ENCODE measurements around the gene HIGD2A. TPM values are rescaled to one million over a fixed set of nuclear protein-coding genes. Genes with fewer than 3 reads are reported as not detected.

The HIGD2A gene
- total RNA-seq, 1 donor from 2014 or later, result 103 TPM

- TF ChIP-seq, protein P1, sequence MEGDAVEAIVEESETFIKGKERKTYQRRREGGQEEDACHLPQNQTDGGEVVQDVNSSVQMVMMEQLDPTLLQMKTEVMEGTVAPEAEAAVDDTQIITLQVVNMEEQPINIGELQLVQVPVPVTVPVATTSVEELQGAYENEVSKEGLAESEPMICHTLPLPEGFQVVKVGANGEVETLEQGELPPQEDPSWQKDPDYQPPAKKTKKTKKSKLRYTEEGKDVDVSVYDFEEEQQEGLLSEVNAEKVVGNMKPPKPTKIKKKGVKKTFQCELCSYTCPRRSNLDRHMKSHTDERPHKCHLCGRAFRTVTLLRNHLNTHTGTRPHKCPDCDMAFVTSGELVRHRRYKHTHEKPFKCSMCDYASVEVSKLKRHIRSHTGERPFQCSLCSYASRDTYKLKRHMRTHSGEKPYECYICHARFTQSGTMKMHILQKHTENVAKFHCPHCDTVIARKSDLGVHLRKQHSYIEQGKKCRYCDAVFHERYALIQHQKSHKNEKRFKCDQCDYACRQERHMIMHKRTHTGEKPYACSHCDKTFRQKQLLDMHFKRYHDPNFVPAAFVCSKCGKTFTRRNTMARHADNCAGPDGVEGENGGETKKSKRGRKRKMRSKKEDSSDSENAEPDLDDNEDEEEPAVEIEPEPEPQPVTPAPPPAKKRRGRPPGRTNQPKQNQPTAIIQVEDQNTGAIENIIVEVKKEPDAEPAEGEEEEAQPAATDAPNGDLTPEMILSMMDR (IDR thresholded peaks at IDR 0.05; ENCODE audit: insufficient read depth, low read depth, low read length), result no peak
- no peak for TF ChIP-seq EZH2 (IDR thresholded peaks at IDR 0.05; ENCODE audit: insufficient read depth, low read length)
- H3K4me3 ChIP-seq (ENCODE audit: insufficient read depth, low read depth, low read length), result no peak overlapping the region
- H4K20me1 ChIP-seq (ENCODE audit: insufficient read depth, low read length), result no peaks in the 10 kb centered on the region
- no peak for DNase-seq (ENCODE audit: low read depth)
- H2AFZ ChIP-seq (ENCODE audit: low read depth, low read length), result no peak overlapping the region
- H3K79me2 ChIP-seq (ENCODE audit: insufficient read depth, low read length), result peaks cover 5% of the 10 kb centered on the region
- no peaks in the 10 kb centered on the region for H3K27me3 ChIP-seq (ENCODE audit: insufficient read depth, low read length)
- Mint-ChIP-seq H3K27me3 (ENCODE audit: low read depth, unreplicated experiment) (no peaks in the 10 kb centered on the region), H3K36me3 (ENCODE audit: low read depth, unreplicated experiment) (peaks cover 9% of the 10 kb centered on the region), H3K4me3 (ENCODE audit: unreplicated experiment) (peak overlapping the region; percentile 60), H3K27ac (ENCODE audit: unreplicated experiment) (peak overlapping the region; percentile 69), H3K4me1 (ENCODE audit: low read depth, unreplicated experiment) (peaks cover 9% of the 10 kb centered on the region), H3K9me3 (ENCODE audit: unreplicated experiment) (no peaks in the 10 kb centered on the region)
- H3K27ac ChIP-seq (ENCODE audit: low read depth, low read length), result no peak overlapping the region
- H3K9me3 ChIP-seq (ENCODE audit: insufficient read depth, low read depth, low read length), result no peaks in the 10 kb centered on the region
- H3K4me2 ChIP-seq (ENCODE audit: low read length), result no peak overlapping the region
- no peak for FAIRE-seq
- H3K4me1 ChIP-seq (ENCODE audit: insufficient read depth, low read length), result no peaks in the 10 kb centered on the region
- peaks cover 4% of the 10 kb centered on the region for H3K36me3 ChIP-seq (ENCODE audit: insufficient read depth, low read length)
- H3K9ac ChIP-seq (ENCODE audit: low read length), result no peak overlapping the region
Observed at GRCh38 chr5:176394881-176395675, 6.5 kb downstream of the HIGD2A start.

GRCh38 chr5:176396330-176396729 lies 7.8 kb downstream of the HIGD2A start:
- Mint-ChIP-seq H3K36me3 (ENCODE audit: low read depth, unreplicated experiment) (peaks cover 9% of the 10 kb centered on the region), H3K27me3 (ENCODE audit: low read depth, unreplicated experiment) (no peaks in the 10 kb centered on the region)

More at GRCh38 chr5:176396330-176396729, 7.8 kb downstream of the HIGD2A start:
- DNase-seq (ENCODE audit: low read depth) (no peak), FAIRE-seq (no peak)
- no peaks in the 10 kb centered on the region for H3K27me3 ChIP-seq (ENCODE audit: insufficient read depth, low read length)
- H3K9ac ChIP-seq (ENCODE audit: low read length), result no peak overlapping the region
- TF ChIP-seq EZH2 (IDR thresholded peaks at IDR 0.05; ENCODE audit: insufficient read depth, low read length), result no peak
- TF ChIP-seq, protein P1 (IDR thresholded peaks at IDR 0.05; ENCODE audit: insufficient read depth, low read depth, low read length), result no peak
- Mint-ChIP-seq H3K27ac (ENCODE audit: unreplicated experiment) (peak overlapping the region; percentile 95), H3K4me1 (ENCODE audit: low read depth, unreplicated experiment) (peaks cover 9% of the 10 kb centered on the region), H3K9me3 (ENCODE audit: unreplicated experiment) (no peaks in the 10 kb centered on the region), H3K4me3 (ENCODE audit: unreplicated experiment) (peak overlapping the region; percentile 58)
- no peaks in the 10 kb centered on the region for H3K4me1 ChIP-seq (ENCODE audit: insufficient read depth, low read length)
- H2AFZ ChIP-seq (ENCODE audit: low read depth, low read length), result no peak overlapping the region
- no peaks in the 10 kb centered on the region for H3K9me3 ChIP-seq (ENCODE audit: insufficient read depth, low read depth, low read length)
- H3K79me2 ChIP-seq (ENCODE audit: insufficient read depth, low read length), result no peaks in the 10 kb centered on the region
- H3K4me3 ChIP-seq (ENCODE audit: insufficient read depth, low read depth, low read length), result no peak overlapping the region
- H3K36me3 ChIP-seq (ENCODE audit: insufficient read depth, low read length), result peaks cover 4% of the 10 kb centered on the region
- no peaks in the 10 kb centered on the region for H4K20me1 ChIP-seq (ENCODE audit: insufficient read depth, low read length)
- no peak overlapping the region for H3K4me2 ChIP-seq (ENCODE audit: low read length)
- no peak overlapping the region for H3K27ac ChIP-seq (ENCODE audit: low read depth, low read length)

Measured in astrocyte (in vitro differentiated cells and primary cell).